WI38 (cell line): ENCODE measurements around the gene ZNF234.
A peak's percentile ranks its signal among the peaks of the same experiment; 100 is the strongest.

Experiments used
- H3K4me3 ChIP-seq: 2 replicates; pipeline ENCODE4 v1.5.1; 2011; ENCODE audit warnings: low read depth, mild to moderate bottlenecking, control low read depth, low read length
- CTCF ChIP-seq: IDR thresholded peaks from 2 replicates; pipeline ENCODE4 v1.5.1; 2012; ENCODE audit warnings: low read depth, mild to moderate bottlenecking, control low read depth, low read length

Gene ZNF234

GRCh38 chr19:44141191-44142058 lies at the start of gene ZNF234:
ZNF234 (plus strand) TSS chr19:44141554; CDS start chr19:44144633, 3,079 bp downstream.
- H3K4me3 ChIP-seq = peak within 1 kb of the TSS; percentile 94
- no peak for TF ChIP-seq CTCF

DNA sequence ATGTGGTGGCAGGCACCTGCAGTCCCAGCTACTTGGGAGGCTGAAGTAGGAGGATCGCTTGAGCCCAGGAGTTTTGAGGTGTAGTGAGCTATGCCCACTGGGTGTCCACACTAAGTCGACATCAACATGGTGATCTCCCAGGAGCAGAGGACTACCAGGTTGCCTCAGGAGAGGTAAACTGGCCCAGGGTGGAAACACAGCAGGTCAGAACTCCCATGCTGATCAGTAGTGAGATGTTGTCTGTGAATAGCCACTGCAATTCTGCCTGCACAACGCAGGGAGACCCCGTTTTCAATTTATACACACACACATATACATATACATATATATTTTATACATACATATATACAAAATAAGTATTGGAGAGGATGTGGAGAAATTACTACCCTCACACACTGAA lies 49.2 kb upstream of the ZNF234 start:
- TF ChIP-seq CTCF = no peak

DNA sequence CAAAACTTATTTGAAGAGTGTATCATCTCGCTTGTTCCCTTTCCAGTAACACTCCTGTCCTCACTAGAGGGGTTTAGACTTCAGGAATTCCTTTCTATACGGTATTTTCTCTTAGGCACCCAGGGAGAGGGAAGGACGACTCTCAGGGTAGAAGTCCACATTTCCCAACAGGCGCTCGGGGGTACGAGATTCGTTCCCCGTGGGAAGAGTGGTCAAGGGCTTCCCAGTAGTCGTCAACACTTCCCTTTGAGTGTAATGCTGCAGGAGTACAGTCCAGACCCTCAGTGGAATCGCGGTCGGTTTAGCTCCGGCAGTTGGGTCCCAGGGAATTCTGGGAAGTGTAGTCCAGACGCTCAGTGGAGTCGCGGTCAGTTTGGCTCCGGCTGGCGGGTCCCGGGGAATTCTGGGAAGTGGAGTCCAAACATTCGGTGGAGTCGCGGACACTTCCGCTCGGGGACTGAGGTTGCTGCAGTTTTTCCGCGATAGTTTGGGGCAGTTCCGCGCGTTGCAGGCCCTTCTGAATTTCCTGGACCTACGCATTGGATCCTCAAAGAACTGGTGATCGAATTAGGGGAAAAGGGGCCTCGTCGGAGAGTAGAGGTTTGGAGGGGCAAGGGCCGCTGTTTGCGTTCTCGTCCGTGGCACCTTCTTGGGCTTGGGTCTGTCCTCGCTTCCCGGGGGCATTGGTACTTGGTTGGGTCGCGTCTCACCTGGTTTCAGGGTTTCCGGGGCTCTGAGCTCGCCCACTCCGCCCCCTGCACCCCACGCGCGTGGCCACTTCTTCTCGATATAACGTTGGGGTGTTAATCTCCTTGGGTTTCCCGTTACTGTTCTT lies 47.2 kb upstream of the ZNF234 start, which contains the start of gene ZNF224:
ZNF224 (plus strand) TSS at position 431 of the 835 bp plus-strand sequence. CDS start 3,513 bp downstream, outside the sequence.
- no peak for TF ChIP-seq CTCF
- H3K4me3 ChIP-seq = peak within 1 kb of the TSS; percentile 96

More for the DNA sequence above, 49.2 kb upstream of the ZNF234 start:
- H3K4me3 ChIP-seq = no peak overlapping the region

- TF ChIP-seq CTCF = no peak
- H3K4me3 ChIP-seq = no peak overlapping the region
These were observed 33.6 kb upstream of the ZNF234 start for GRCh38 chr19:44107751-44108150.

- no peak overlapping the region for H3K4me3 ChIP-seq
- no peak for TF ChIP-seq CTCF
These were observed 31.9 kb upstream of the ZNF234 start for GRCh38 chr19:44109458-44109857.

DNA sequence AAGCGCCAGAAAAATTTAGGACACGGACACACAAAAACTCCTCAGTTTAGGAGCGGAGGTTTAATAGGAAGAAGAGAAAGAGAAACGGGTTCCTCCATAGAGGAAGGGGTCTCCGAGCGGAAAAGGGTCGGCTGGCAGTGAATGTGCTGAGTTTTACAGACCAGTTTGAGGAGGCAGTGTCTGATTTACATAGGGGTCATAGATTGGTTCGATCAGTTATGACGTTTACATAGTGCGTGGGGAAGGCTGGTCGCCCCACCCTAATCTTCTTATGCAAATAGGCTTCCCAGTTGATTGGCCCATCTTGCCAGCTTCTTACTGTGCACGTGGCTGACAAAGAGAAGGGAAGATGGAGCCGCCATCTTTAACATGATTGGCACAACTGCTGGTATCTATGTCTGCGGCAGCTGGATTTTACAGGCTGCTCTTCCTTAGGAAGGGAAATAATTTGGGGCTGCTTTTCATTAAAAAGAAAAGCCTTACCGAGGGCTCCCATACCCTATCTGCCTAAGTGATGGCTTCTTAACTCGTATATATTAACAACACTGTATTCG lies 29.4 kb upstream of the ZNF234 start:
- TF ChIP-seq CTCF = no peak
- H3K4me3 ChIP-seq = peak overlapping the region; percentile 78

- H3K4me3 ChIP-seq = peak overlapping the region; percentile 78
- TF ChIP-seq CTCF = no peak
These were observed 28.6 kb upstream of the ZNF234 start for GRCh38 chr19:44112802-44113137.
